Tibial nerve (tissue), 4 donors: Measurements from ENCODE around the gene CELF6. TPM values are rescaled to one million over a fixed set of nuclear protein-coding genes. Genes with fewer than 3 reads are reported as not detected.

ENCODE experiments used
- DNase-seq, 2 donors: peaks; one replicate each; pipeline ENCODE4 v3.0.0-alpha.2; 2019; ENCODE audit warnings: low spot score in 2 of 2
- H3K27ac ChIP-seq, 4 donors: fragments of 200-600 bp; sonication (generic) in 3 of 4; one replicate each; pipeline ENCODE4 v1.5.1; 2017 to 2019; ENCODE audit warnings: mild to moderate bottlenecking in 1 of 4
- H3K27me3 ChIP-seq, 2 donors: fragments of 200-600 bp; sonication (generic) in 1 of 2; one replicate each; pipeline versions ENCODE4 v1.5.1 to v1.6.0; 2017 to 2019
- H3K36me3 ChIP-seq, 3 donors: fragments of 200-600 bp; sonication (generic); one replicate each; pipeline ENCODE4 v1.5.1; 2018 to 2019
- H3K4me1 ChIP-seq, 4 donors: fragments of 200-600 bp; sonication (generic) in 3 of 4; one replicate each; pipeline ENCODE4 v1.5.1; 2017 to 2019
- H3K4me3 ChIP-seq, 4 donors: fragments of 200-600 bp; sonication (generic) in 3 of 4; one replicate each; pipeline ENCODE4 v1.5.1; 2017 to 2019; ENCODE audit warnings: mild to moderate bottlenecking in 1 of 4, moderate library complexity in 1 of 4
- H3K9me3 ChIP-seq, 4 donors: fragments of 200-600 bp; sonication (generic) in 3 of 4; one replicate each; pipeline ENCODE4 v1.5.1; 2017 to 2019
- CTCF ChIP-seq, 5 experiments: fragments of 200-600 bp in 3 of 5; fragments of 450-650 bp in 2 of 5; sonication (generic) in 3 of 5; IDR thresholded peaks; one replicate each; pipeline ENCODE4 v1.5.1; 2016 to 2019; ENCODE audit warnings: antibody characterized with exemption in 5 of 5, mild to moderate bottlenecking in 3 of 5, moderate library complexity in 2 of 5
- EP300 ChIP-seq, 2 donors: sonication (generic); formaldehyde crosslinking; IDR thresholded peaks; one replicate each; pipeline ENCODE4 v1.6.1; 2017; ENCODE audit warnings: antibody characterized with exemption in 2 of 2, mild to moderate bottlenecking in 1 of 2
- POLR2A ChIP-seq, 2 donors: fragments of 450-650 bp; IDR thresholded peaks; one replicate each; pipeline ENCODE4 v1.6.1; 2017; ENCODE audit warnings: antibody characterized with exemption in 2 of 2, mild to moderate bottlenecking in 2 of 2, moderate library complexity in 2 of 2
- WGBS, 2 donors: methylation state at CpG; one replicate each; pipeline ENCODE4 v1.1.5; 2018; 5-methylcytosine and 5-hydroxymethylcytosine counted together
- total RNA-seq, 4 donors: library from RNA; depleted of rRNA; stranded (reverse); fragments of >200 nt; gene quantifications; one replicate each; pipeline ENCODE4 v1.1.0, GENCODE V29; 2016

Gene CELF6
- total RNA-seq, 4 donors from 2014 or later = 6.0 to 10.4 (median 7.4) TPM

GRCh38 chr15:72289597-72290325, 30.2 kb downstream of the CELF6 start:
- no peak overlapping the region for H3K4me3 ChIP-seq
- 79 to 81% methylated on average over 21 to 33 of the region's 52 CpGs for WGBS, 2 donors

GRCh38 chr15:72288796-72289596, 31.0 kb downstream of the CELF6 start:
- H3K27ac ChIP-seq = no peak overlapping the region
- TF ChIP-seq CTCF (IDR thresholded peaks at IDR 0.05) (no peak), POLR2A (IDR thresholded peaks at IDR 0.05) (no peak), EP300 (IDR thresholded peaks at IDR 0.05) (no peak)

More at GRCh38 chr15:72289597-72290325, 30.2 kb downstream of the CELF6 start:
- no peak for DNase-seq
- Histone ChIP-seq H3K36me3 (peaks cover 0 to 49% (median 0%) of the 10 kb centered on the region in 3 donors), H3K9me3 (no peaks in the 10 kb centered on the region), H3K27me3 (no peaks in the 10 kb centered on the region), H3K27ac (no peak overlapping the region), H3K4me1 (no peaks in the 10 kb centered on the region)
- TF ChIP-seq CTCF (IDR thresholded peaks at IDR 0.05) (no peak), EP300 (IDR thresholded peaks at IDR 0.05) (no peak), POLR2A (IDR thresholded peaks at IDR 0.05) (no peak)

GRCh38 chr15:72285927-72286516, 33.9 kb downstream of the CELF6 start:
- TF ChIP-seq POLR2A (IDR thresholded peaks at IDR 0.05) = no peak
- no peak for TF ChIP-seq EP300 (IDR thresholded peaks at IDR 0.05)
- peak in 4 of 5 experiments; percentile 20 to 42 (median 37) for TF ChIP-seq CTCF (IDR thresholded peaks at IDR 0.05)
- no peaks in the 10 kb centered on the region for H3K9me3 ChIP-seq
- WGBS, 2 donors = 49 to 52% methylated on average over 10 of the region's 10 CpGs
- no peaks in the 10 kb centered on the region for H3K4me1 ChIP-seq
- H3K4me3 ChIP-seq = no peak overlapping the region
- peaks cover 0 to 48% (median 0%) of the 10 kb centered on the region in 3 donors for H3K36me3 ChIP-seq
- H3K27ac ChIP-seq = no peak overlapping the region
- no peaks in the 10 kb centered on the region for H3K27me3 ChIP-seq
- no peak for DNase-seq

More at GRCh38 chr15:72288796-72289596, 31.0 kb downstream of the CELF6 start:
- Histone ChIP-seq H3K36me3 (peaks cover 0 to 52% (median 0%) of the 10 kb centered on the region in 3 donors), H3K9me3 (no peaks in the 10 kb centered on the region), H3K4me1 (no peaks in the 10 kb centered on the region), H3K4me3 (no peak overlapping the region), H3K27me3 (no peaks in the 10 kb centered on the region)
- WGBS, 2 donors = 88 to 89% methylated on average over 24 to 37 of the region's 49 CpGs
- DNase-seq = no peak

DNA sequence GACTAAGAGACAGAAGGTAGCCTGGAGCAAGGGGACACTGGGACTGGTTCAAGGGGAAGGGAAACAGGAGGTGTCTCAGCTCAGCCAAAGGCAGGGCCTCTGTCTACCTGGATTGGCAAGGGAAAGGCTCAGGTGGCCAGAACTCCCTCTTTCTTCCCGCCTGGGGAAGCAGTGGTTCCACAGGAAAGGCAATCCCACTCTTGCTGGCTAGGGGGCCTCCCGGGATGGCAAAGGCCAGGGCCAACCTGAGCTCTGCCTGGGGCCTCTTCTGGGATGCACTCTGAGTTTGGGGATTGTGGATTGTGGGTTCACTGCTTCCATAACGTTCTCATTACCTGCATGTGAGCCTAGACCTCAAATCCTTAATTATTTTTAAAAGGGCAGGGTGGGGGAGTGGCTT, 34.6 kb downstream of the CELF6 start:
- Histone ChIP-seq H3K4me3 (no peak overlapping the region), H3K27me3 (no peaks in the 10 kb centered on the region), H3K9me3 (no peaks in the 10 kb centered on the region), H3K4me1 (no peaks in the 10 kb centered on the region), H3K36me3 (peaks cover 0 to 48% (median 0%) of the 10 kb centered on the region in 3 donors), H3K27ac (no peak overlapping the region)
- DNase-seq = no peak
- TF ChIP-seq CTCF (IDR thresholded peaks at IDR 0.05) = no peak
- no peak for TF ChIP-seq POLR2A (IDR thresholded peaks at IDR 0.05)
- no peak for TF ChIP-seq EP300 (IDR thresholded peaks at IDR 0.05)
- WGBS, 2 donors = 39 to 46% methylated on average over 3 of the region's 3 CpGs
